ENCODE data around the gene PAGE5. TPM values are rescaled to one million over a fixed set of nuclear protein-coding genes. Genes with fewer than 3 reads are reported as not detected.

PAGE5 gene
- total RNA-seq, 1 donor from 2014 or later, result not detected

GRCh38 chrX:55264816-55265215 lies 44.7 kb downstream of the PAGE5 start, which contains the start of gene PAGE3:
TSS of gene PAGE3 (minus strand) at chrX:55264916. CDS start at chrX:55263903, 1,013 bp downstream.
- H3K27me3 ChIP-seq (ENCODE audit: control insufficient read depth, insufficient read depth, low read length), result no peaks in the 10 kb centered on the region
- TF ChIP-seq, protein P1, sequence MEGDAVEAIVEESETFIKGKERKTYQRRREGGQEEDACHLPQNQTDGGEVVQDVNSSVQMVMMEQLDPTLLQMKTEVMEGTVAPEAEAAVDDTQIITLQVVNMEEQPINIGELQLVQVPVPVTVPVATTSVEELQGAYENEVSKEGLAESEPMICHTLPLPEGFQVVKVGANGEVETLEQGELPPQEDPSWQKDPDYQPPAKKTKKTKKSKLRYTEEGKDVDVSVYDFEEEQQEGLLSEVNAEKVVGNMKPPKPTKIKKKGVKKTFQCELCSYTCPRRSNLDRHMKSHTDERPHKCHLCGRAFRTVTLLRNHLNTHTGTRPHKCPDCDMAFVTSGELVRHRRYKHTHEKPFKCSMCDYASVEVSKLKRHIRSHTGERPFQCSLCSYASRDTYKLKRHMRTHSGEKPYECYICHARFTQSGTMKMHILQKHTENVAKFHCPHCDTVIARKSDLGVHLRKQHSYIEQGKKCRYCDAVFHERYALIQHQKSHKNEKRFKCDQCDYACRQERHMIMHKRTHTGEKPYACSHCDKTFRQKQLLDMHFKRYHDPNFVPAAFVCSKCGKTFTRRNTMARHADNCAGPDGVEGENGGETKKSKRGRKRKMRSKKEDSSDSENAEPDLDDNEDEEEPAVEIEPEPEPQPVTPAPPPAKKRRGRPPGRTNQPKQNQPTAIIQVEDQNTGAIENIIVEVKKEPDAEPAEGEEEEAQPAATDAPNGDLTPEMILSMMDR (IDR thresholded peaks at IDR 0.05; ENCODE audit: insufficient read depth, low read length, severe bottlenecking), result no peak
- no peak within 1 kb of the TSS for H3K4me3 ChIP-seq (ENCODE audit: low read depth, low read length)
- DNase-seq (ENCODE audit: low read depth) (no peak), FAIRE-seq (no peak)
- no peaks in the 10 kb centered on the region for H3K36me3 ChIP-seq (ENCODE audit: control insufficient read depth, insufficient read depth, low read length)

Other genes with a start within 250 kb of the PAGE5 start
- gene PFKFB1, start 226.2 kb upstream of the PAGE5 start, total RNA-seq, result 0.13 and 0.26 TPM in 2 replicates
- gene APEX2, start 220.0 kb upstream of the PAGE5 start, total RNA-seq, result 7.1 and 14.3 TPM in 2 replicates
- not detected in 2 replicates for gene ALAS2, start 189.4 kb upstream of the PAGE5 start, total RNA-seq
- not detected in 2 replicates for gene PAGE2B, start 145.3 kb upstream of the PAGE5 start, total RNA-seq
- gene PAGE2, start 131.3 kb upstream of the PAGE5 start, total RNA-seq, result not detected in 2 replicates
- gene PAGE3, start 44.6 kb downstream of the PAGE5 start, total RNA-seq, result not detected in 2 replicates
- 1.5 and 3.9 TPM in 2 replicates for gene MAGEH1, start 231.8 kb downstream of the PAGE5 start, total RNA-seq

Data from bronchial epithelial cell (primary cell).